Measurements from ENCODE around the gene RIMS1.

The RIMS1 gene

GRCh38 chr6:72130327-72130726, 244.0 kb downstream of the RIMS1 start:
- no peak for DNase-seq

DNA sequence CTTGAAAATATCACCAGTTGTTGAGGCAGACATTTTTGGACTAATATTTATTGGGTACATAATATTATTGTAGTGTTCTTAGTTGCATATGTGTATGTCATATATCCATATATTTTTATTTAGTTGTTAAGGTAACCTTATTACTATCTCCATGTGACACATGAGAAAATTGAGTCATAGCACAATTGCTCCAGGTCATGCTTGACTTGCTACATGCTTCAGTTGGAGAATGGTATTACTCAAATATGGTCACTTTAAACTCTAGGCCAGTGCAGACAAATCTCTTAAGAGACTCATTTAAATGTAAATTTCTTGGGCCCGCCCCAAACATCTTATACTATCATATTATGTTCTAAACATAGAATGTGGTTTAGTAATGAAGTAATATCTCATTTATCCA, 246.1 kb downstream of the RIMS1 start:
- DNase-seq, result no peak

- no peak for DNase-seq
Measured at GRCh38 chr6:72132851-72133250, 246.5 kb downstream of the RIMS1 start.

- DNase-seq, result no peak
Measured at GRCh38 chr6:72133324-72133723, 247.0 kb downstream of the RIMS1 start.

DNA sequence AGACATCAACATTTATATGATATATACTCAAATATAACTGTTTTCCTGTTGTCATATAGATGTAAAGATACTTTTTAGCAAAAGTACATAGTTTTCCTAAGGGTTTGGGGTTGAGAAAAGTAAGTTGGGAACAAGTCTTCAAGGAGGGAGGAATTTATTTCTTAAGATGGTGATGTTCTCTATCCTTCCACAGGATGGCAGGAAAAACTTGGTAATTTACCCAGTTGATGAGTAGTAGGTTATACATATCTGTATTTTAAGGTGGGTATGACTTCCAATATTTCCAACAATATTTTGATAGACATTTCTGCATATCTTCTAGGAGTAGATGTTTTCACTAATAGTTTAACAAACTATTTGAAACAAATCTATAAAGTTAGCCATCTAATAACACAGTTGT, 254.4 kb downstream of the RIMS1 start:
- DNase-seq, result no peak

DNA sequence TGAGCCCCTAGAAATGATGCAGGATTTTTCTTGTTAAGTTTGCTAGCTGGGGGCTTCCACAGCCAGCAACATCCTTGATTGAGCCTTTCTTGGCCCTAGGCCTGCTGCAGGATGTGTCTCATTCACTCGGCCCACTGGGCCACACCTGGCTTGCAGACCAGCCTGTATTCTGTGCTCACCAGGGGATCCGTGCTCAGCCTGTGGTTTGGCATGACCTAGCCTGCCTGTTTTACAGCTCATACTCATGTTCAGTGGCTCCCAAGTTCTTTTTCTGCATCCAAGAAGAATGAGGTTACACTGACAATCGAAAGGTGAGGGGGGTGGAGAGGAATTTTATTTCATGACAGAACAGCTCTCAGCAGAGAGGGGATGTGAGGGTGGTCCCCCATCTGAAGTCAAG, 263.4 kb downstream of the RIMS1 start:
- DNase-seq, result no peak

GRCh38 chr6:72151742-72152141, 265.4 kb downstream of the RIMS1 start:
- no peak for DNase-seq

- no peak for DNase-seq
Measured at GRCh38 chr6:72175916-72176315, 289.6 kb downstream of the RIMS1 start.

DNA sequence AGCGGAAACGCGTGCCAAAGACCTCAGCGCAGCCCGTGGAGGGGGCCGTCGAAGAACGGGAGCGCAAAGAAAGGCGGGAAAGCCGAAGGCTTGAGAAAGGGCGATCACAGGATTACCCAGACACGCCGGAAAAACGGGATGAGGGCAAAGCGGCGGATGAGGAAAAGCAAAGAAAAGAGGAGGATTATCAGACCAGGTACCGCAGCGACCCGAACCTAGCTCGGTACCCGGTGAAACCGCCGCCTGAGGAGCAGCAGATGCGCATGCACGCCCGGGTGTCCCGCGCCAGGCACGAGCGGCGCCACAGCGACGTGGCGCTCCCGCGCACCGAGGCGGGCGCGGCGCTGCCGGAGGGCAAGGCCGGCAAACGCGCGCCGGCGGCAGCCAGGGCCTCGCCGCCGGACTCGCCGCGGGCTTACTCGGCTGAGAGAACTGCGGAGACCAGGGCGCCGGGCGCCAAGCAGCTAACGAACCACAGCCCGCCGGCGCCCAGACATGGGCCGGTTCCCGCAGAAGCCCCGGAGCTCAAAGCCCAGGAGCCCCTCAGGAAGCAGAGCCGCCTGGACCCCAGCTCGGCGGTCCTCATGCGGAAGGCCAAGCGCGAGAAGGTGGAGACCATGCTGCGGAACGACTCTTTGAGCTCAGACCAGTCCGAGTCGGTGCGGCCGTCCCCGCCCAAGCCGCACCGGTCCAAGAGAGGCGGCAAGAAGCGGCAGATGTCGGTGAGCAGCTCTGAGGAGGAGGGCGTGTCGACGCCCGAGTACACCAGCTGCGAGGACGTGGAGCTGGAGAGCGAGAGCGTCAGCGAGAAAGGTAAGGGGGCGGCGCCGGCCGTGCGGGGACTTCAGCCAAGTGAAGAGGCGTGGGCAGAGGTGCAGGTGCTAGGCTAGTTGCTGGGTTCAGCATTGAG, 296.2 kb downstream of the RIMS1 start:
- DNase-seq, result no peak

- DNase-seq, result no peak
Measured at GRCh38 chr6:72203983-72204382, 317.6 kb downstream of the RIMS1 start.

DNA sequence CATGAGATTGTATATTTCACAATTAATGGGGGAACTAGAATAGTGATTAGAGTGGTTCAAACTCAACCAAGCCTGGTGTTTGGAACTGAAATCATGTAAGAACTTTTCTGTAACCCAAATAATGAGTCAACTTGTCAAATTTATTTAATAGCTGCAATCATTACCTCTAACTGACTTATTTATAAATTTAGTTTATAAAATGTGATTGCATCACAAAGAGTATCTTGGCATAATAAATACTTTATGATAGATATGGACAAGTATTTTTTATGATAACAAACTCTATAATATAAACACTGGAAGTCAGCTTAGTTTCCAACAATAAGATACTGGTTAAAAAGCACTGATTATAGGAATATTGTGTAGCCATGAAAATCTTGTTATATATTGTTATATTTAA, 319.1 kb downstream of the RIMS1 start:
- no peak for DNase-seq

- no peak for DNase-seq
Measured at GRCh38 chr6:72206606-72207005, 320.3 kb downstream of the RIMS1 start.

DNA sequence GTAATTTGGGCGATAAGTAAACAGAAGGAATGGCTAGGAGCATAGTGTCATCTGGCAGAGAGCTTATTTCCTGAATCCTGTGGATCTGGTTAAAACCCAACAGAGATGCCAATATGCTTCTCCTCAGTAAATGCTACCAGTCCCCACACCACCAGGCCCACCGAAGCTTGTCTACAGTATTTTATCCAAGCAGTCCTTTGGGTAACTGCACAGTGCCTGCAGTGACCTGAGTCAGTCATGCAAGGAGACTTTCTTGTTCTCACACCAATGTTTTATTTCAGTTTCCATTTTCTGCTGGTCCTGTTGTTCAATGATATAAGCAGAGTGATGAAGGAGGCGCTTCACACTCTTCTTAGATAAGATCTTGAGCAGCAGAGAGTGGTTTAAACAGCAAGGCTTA, 326.3 kb downstream of the RIMS1 start:
- no peak for DNase-seq

GRCh38 chr6:72213654-72214053, 327.3 kb downstream of the RIMS1 start:
- DNase-seq, result no peak

- no peak for DNase-seq
Measured at GRCh38 chr6:72216222-72217068, 330.1 kb downstream of the RIMS1 start.

- DNase-seq, result no peak
Measured at GRCh38 chr6:72217626-72218025, 331.3 kb downstream of the RIMS1 start.

DNA sequence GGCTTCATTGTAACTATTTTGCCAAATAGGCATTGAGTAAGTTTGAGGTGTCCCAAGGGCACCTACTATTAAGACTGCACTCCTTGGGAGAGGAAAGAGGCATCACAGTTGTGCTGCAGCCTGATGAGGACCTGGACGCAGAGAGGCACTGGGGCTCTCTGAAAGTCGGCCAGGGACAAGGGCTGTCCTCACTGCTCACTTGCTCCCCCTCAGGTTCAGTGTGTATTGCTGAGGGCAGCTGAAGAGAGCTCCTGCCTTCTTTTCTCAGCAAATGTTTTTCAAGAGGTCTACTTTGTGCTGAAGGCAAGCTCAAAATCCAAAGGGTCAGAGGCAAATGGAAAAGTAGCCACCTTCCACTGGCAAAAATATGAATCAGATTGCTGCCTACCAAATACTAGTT, 331.8 kb downstream of the RIMS1 start:
- no peak for DNase-seq

DNA sequence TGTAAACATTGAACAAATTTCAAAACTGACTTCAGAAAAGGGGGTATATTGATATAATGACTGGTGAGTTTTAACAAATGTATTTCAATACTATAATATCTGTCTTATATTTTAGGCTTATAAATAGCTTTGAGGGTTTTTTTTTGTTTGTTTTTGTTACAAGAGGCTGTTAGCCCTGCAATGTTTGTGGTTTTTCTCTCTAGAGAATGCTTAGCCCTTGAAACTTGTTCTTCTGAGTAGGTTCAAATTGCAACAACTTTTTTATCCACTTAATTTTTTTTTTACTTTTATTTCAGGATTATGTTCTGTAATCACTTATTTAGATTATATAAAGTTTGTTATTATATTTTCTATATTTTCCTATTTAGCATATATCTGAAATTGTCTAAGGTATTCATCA, 333.2 kb downstream of the RIMS1 start:
- DNase-seq, result no peak

DNA sequence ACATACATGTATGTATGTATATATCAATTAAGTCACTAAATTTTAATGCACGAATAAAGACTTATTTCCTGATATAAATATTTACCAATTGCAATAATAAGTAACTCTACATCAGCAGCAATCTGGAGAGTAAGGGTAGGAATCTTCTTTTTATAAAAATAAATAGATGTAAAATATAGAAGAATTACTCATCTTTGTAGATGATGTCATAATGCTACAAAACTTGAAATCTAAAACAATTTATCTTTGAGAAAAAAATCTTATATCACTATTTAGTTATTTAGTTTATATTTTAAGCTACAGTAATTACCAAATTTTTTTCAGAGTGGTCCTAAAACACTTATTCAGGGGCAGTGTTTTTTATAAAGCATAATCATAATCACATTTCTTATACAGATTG, 351.7 kb downstream of the RIMS1 start:
- DNase-seq, result no peak

GRCh38 chr6:72238900-72239299, 352.6 kb downstream of the RIMS1 start:
- no peak for DNase-seq

DNA sequence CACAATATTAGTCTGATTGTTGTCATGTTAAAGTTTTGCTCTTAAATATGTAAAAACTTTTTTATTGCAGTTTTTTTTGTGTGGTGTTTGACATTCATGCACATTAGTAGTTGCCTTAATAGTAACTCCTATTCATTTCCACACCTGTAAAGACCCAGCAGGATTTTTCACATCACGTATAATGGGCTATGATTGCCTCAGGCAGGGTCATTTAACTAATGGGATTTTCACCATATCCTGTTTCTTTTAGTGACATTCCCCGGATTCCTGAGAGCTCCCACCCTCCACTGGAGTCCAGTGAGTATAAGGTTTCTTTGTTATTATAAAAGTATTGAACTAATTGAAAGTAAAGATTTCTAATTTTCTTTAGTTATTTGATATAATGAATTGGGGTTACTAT, 359.2 kb downstream of the RIMS1 start:
- no peak for DNase-seq

GRCh38 chr6:72246926-72247325, 360.6 kb downstream of the RIMS1 start:
- no peak for DNase-seq

- DNase-seq, result no peak
Measured at GRCh38 chr6:72248621-72249020, 362.3 kb downstream of the RIMS1 start.

GRCh38 chr6:72250664-72251063, 364.3 kb downstream of the RIMS1 start:
- no peak for DNase-seq

All from effector CD8-positive, alpha-beta T cell (primary cell).